ENCODE results near the gene GNB1.
A peak's percentile ranks its signal among the peaks of the same experiment; 100 is the strongest.

Gene GNB1

DNA sequence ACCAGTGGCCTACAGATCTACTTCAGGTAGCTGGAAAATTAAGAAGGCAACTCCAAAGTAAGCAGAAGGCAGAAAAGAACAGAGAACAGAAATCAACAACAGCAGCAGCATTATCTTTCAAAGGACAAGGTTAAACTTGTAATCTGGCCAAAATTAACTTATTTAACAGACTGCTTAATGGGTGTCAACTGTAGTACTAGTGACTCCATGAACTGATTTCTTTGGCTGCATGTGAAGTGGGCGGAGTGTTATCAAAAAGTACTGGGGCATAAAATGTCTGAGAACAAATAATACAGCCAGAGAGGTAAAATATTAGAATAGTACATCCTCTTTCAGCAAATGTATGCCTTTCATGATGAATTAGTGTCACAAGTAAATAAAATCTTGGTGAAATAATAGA lies 88.0 kb downstream of the GNB1 start:
- Histone ChIP-seq H3K27ac (ENCODE audit: low read depth, low read length) (no peak overlapping the region), H3K36me3 (ENCODE audit: control insufficient read depth, insufficient read depth, low read length) (peaks cover 20% of the 10 kb centered on the region), H3K4me3 (ENCODE audit: low read length) (no peak overlapping the region), H3K9ac (ENCODE audit: low read length) (no peak overlapping the region), H3K27me3 (ENCODE audit: control insufficient read depth, insufficient read depth, low read length) (no peaks in the 10 kb centered on the region), H3K4me1 (ENCODE audit: control insufficient read depth, insufficient read depth, low read length) (no peaks in the 10 kb centered on the region)

GRCh38 chr1:1799716-1800115 lies 91.2 kb downstream of the GNB1 start:
- peaks cover 25% of the 10 kb centered on the region for H3K36me3 ChIP-seq (ENCODE audit: control insufficient read depth, insufficient read depth, low read length)
- no peak overlapping the region for H3K9ac ChIP-seq (ENCODE audit: low read length)
- no peaks in the 10 kb centered on the region for H3K4me1 ChIP-seq (ENCODE audit: control insufficient read depth, insufficient read depth, low read length)

GRCh38 chr1:1797731-1798341 lies 93.1 kb downstream of the GNB1 start:
- H3K4me1 ChIP-seq (ENCODE audit: control insufficient read depth, insufficient read depth, low read length): no peaks in the 10 kb centered on the region
- no peak overlapping the region for H3K27ac ChIP-seq (ENCODE audit: low read depth, low read length)
- no peak overlapping the region for H3K9ac ChIP-seq (ENCODE audit: low read length)
- H3K4me3 ChIP-seq (ENCODE audit: low read length): no peak overlapping the region
- peaks cover 33% of the 10 kb centered on the region for H3K36me3 ChIP-seq (ENCODE audit: control insufficient read depth, insufficient read depth, low read length)
- no peaks in the 10 kb centered on the region for H3K27me3 ChIP-seq (ENCODE audit: control insufficient read depth, insufficient read depth, low read length)

More at GRCh38 chr1:1799716-1800115, 91.2 kb downstream of the GNB1 start:
- H3K4me3 ChIP-seq (ENCODE audit: low read length): no peak overlapping the region
- H3K27ac ChIP-seq (ENCODE audit: low read depth, low read length): no peak overlapping the region
- no peaks in the 10 kb centered on the region for H3K27me3 ChIP-seq (ENCODE audit: control insufficient read depth, insufficient read depth, low read length)

GRCh38 chr1:1796466-1796865 lies 94.4 kb downstream of the GNB1 start:
- H3K4me3 ChIP-seq (ENCODE audit: low read length): no peak overlapping the region
- H3K27ac ChIP-seq (ENCODE audit: low read depth, low read length): no peak overlapping the region
- no peaks in the 10 kb centered on the region for H3K4me1 ChIP-seq (ENCODE audit: control insufficient read depth, insufficient read depth, low read length)
- H3K9ac ChIP-seq (ENCODE audit: low read length): no peak overlapping the region
- H3K36me3 ChIP-seq (ENCODE audit: control insufficient read depth, insufficient read depth, low read length): peaks cover 32% of the 10 kb centered on the region
- H3K27me3 ChIP-seq (ENCODE audit: control insufficient read depth, insufficient read depth, low read length): no peaks in the 10 kb centered on the region

GRCh38 chr1:1794999-1795398 lies 95.9 kb downstream of the GNB1 start:
- Histone ChIP-seq H3K36me3 (ENCODE audit: control insufficient read depth, insufficient read depth, low read length) (peaks cover 41% of the 10 kb centered on the region), H3K4me3 (ENCODE audit: low read length) (no peak overlapping the region), H3K27ac (ENCODE audit: low read depth, low read length) (no peak overlapping the region), H3K27me3 (ENCODE audit: control insufficient read depth, insufficient read depth, low read length) (no peaks in the 10 kb centered on the region), H3K4me1 (ENCODE audit: control insufficient read depth, insufficient read depth, low read length) (no peaks in the 10 kb centered on the region), H3K9ac (ENCODE audit: low read length) (no peak overlapping the region)

DNA sequence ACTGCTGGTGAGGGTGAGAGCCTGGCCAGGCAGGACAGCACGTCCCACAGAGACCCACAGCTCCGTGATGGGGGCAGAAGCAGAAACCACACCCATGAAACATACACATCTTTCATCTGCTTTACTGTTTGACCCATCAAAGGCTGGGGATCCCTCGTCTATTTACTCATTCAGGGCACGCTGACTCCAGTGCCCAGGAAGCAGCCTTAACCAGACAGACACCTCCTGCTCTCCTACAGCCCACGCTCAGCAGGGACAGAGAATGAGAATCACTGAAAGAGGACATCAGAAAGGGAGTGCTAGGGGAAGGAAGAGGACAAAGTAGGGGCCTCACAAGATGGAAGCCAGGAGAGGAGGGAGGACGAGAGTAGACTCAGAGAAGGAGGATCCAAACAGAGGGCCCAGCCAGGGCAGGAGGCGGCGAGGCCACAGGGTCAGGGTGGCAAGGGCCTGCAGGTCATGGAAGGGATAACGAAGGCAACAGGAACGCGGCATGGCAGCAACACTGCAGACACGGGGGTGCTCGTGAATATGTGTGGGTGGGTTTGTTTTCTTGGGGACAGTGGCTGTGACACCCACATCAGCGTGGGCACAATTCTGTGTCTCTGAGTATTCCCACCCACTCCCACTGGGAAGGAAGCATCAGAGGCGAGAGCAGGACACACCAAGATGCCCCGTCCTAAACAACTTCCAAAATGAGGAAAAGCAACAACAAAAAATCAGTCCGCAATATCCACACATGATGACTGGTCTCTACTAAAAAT lies 97.2 kb downstream of the GNB1 start:
- Histone ChIP-seq H3K27ac (ENCODE audit: low read depth, low read length) (no peak overlapping the region), H3K36me3 (ENCODE audit: control insufficient read depth, insufficient read depth, low read length) (peaks cover 52% of the 10 kb centered on the region), H3K4me3 (ENCODE audit: low read length) (no peak overlapping the region), H3K9ac (ENCODE audit: low read length) (no peak overlapping the region), H3K4me1 (ENCODE audit: control insufficient read depth, insufficient read depth, low read length) (no peaks in the 10 kb centered on the region), H3K27me3 (ENCODE audit: control insufficient read depth, insufficient read depth, low read length) (no peaks in the 10 kb centered on the region)

GRCh38 chr1:1788646-1789431 lies 102.0 kb downstream of the GNB1 start:
- Histone ChIP-seq H3K4me1 (ENCODE audit: control insufficient read depth, insufficient read depth, low read length) (no peaks in the 10 kb centered on the region), H3K4me3 (ENCODE audit: low read length) (no peak overlapping the region), H3K27ac (ENCODE audit: low read depth, low read length) (no peak overlapping the region), H3K36me3 (ENCODE audit: control insufficient read depth, insufficient read depth, low read length) (peaks cover 52% of the 10 kb centered on the region), H3K9ac (ENCODE audit: low read length) (no peak overlapping the region), H3K27me3 (ENCODE audit: control insufficient read depth, insufficient read depth, low read length) (no peaks in the 10 kb centered on the region)

- Histone ChIP-seq H3K9ac (ENCODE audit: low read length) (no peak overlapping the region), H3K36me3 (ENCODE audit: control insufficient read depth, insufficient read depth, low read length) (peaks cover 46% of the 10 kb centered on the region), H3K4me1 (ENCODE audit: control insufficient read depth, insufficient read depth, low read length) (no peaks in the 10 kb centered on the region), H3K27ac (ENCODE audit: low read depth, low read length) (no peak overlapping the region), H3K4me3 (ENCODE audit: low read length) (no peak overlapping the region), H3K27me3 (ENCODE audit: control insufficient read depth, insufficient read depth, low read length) (no peaks in the 10 kb centered on the region)
These were observed 102.8 kb downstream of the GNB1 start for GRCh38 chr1:1788136-1788535.

- Histone ChIP-seq H3K36me3 (ENCODE audit: control insufficient read depth, insufficient read depth, low read length) (peaks cover 40% of the 10 kb centered on the region), H3K27me3 (ENCODE audit: control insufficient read depth, insufficient read depth, low read length) (no peaks in the 10 kb centered on the region), H3K4me1 (ENCODE audit: control insufficient read depth, insufficient read depth, low read length) (peaks cover 8% of the 10 kb centered on the region), H3K27ac (ENCODE audit: low read depth, low read length) (no peak overlapping the region), H3K4me3 (ENCODE audit: low read length) (no peak overlapping the region), H3K9ac (ENCODE audit: low read length) (no peak overlapping the region)
These were observed 103.9 kb downstream of the GNB1 start for GRCh38 chr1:1786836-1787605.

- H3K27me3 ChIP-seq (ENCODE audit: control insufficient read depth, insufficient read depth, low read length): no peaks in the 10 kb centered on the region
- no peak overlapping the region for H3K4me3 ChIP-seq (ENCODE audit: low read length)
- no peak overlapping the region for H3K27ac ChIP-seq (ENCODE audit: low read depth, low read length)
- no peak overlapping the region for H3K9ac ChIP-seq (ENCODE audit: low read length)
- peaks cover 8% of the 10 kb centered on the region for H3K4me1 ChIP-seq (ENCODE audit: control insufficient read depth, insufficient read depth, low read length)
- H3K36me3 ChIP-seq (ENCODE audit: control insufficient read depth, insufficient read depth, low read length): peaks cover 38% of the 10 kb centered on the region
These were observed 105.2 kb downstream of the GNB1 start for GRCh38 chr1:1785666-1786065.

DNA sequence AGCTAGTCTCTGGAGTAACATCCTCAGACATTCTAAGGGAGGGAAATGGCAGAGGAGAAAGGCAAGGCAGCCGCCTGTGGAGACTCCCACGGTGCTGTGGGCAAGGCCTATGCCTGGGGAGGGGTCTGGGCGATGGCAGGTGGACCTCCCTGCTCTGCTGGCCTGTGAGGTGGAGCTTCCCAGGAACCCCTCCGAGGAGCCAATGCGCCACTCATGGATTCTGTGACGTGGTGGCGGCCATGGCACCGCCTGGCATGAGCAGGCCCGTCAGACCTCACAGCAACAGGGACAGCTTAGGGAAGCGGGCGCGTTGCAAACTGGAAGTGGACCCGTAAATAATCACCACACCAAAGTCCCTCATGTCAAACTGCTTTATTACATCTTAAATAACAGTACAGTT lies 106.0 kb downstream of the GNB1 start:
- H3K27ac ChIP-seq (ENCODE audit: low read depth, low read length): no peak overlapping the region
- no peak overlapping the region for H3K9ac ChIP-seq (ENCODE audit: low read length)
- no peak overlapping the region for H3K4me3 ChIP-seq (ENCODE audit: low read length)
- peaks cover 31% of the 10 kb centered on the region for H3K36me3 ChIP-seq (ENCODE audit: control insufficient read depth, insufficient read depth, low read length)
- H3K4me1 ChIP-seq (ENCODE audit: control insufficient read depth, insufficient read depth, low read length): peaks cover 8% of the 10 kb centered on the region
- no peaks in the 10 kb centered on the region for H3K27me3 ChIP-seq (ENCODE audit: control insufficient read depth, insufficient read depth, low read length)

DNA sequence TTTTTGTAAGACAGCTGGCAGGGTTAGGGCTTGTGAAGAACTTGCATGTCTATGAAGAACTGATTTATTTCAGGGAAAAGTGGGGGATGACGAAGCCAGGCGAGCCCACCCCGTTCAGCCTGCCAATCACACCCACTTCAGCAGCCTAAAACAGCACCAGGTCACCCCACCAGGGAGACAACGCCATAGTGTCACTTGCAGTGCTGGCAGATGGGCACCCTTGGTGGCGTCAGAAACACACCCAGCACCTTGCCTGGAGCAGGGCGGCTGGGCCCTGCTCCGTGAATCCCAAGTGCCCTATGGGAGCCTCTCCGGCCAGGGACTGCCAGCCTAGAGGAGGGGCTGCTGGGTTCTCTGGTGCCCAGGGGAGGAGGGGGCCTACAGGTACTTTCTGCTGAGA lies 107.6 kb downstream of the GNB1 start:
- peak overlapping the region; percentile 52 for H3K9ac ChIP-seq (ENCODE audit: low read length)

More for the DNA sequence above, 107.6 kb downstream of the GNB1 start:
- Histone ChIP-seq H3K4me1 (ENCODE audit: control insufficient read depth, insufficient read depth, low read length) (peaks cover 8% of the 10 kb centered on the region), H3K4me3 (ENCODE audit: low read length) (peak overlapping the region; percentile 11), H3K36me3 (ENCODE audit: control insufficient read depth, insufficient read depth, low read length) (peaks cover 18% of the 10 kb centered on the region), H3K27ac (ENCODE audit: low read depth, low read length) (no peak overlapping the region), H3K27me3 (ENCODE audit: control insufficient read depth, insufficient read depth, low read length) (no peaks in the 10 kb centered on the region)
